Esophagus muscularis mucosa (tissue), 4 donors: Measurements from ENCODE around the gene SPSB3. TPM values are rescaled to one million over a fixed set of nuclear protein-coding genes. Genes with fewer than 3 reads are reported as not detected.

Source experiments
- DNase-seq: peaks from one replicate; pipeline ENCODE4 v3.0.0-alpha.2; 2017; ENCODE audit errors: extremely low spot score
- H3K27ac ChIP-seq, 4 donors: fragments of 200-600 bp; sonication (generic); replicated peaks in 1 of 4; 1 replicate in 3 of 4; 2 replicates in 1 of 4; pipeline ENCODE4 v1.5.1; 2016 to 2019; ENCODE audit warnings: mild to moderate bottlenecking in 1 of 4
- H3K27me3 ChIP-seq, 4 donors: fragments of 200-600 bp; sonication (generic); one replicate each; pipeline versions ENCODE4 v1.5.1 to v1.6.0; 2016 to 2019
- H3K36me3 ChIP-seq, 4 donors: fragments of 200-600 bp; sonication (generic); one replicate each; pipeline ENCODE4 v1.5.1; 2016 to 2019
- H3K4me1 ChIP-seq, 4 donors: fragments of 200-600 bp; sonication (generic); one replicate each; pipeline ENCODE4 v1.5.1; 2016 to 2019
- H3K4me3 ChIP-seq, 4 donors: fragments of 200-600 bp; sonication (generic); 1 replicate in 2 of 4; 2 replicates in 2 of 4; pipeline ENCODE4 v1.5.1; 2016 to 2019; ENCODE audit warnings: mild to moderate bottlenecking in 4 of 4, moderate library complexity in 1 of 4
- H3K9me3 ChIP-seq, 4 donors: fragments of 200-600 bp; sonication (generic); 1 replicate in 3 of 4; 2 replicates in 1 of 4; pipeline ENCODE4 v1.5.1; 2016 to 2019
- CTCF ChIP-seq, 3 experiments: fragments of 200-600 bp in 2 of 3; fragments of 450-650 bp in 1 of 3; sonication (generic) in 2 of 3; IDR thresholded peaks; one replicate each; pipeline ENCODE4 v1.5.1; 2017 to 2019; ENCODE audit warnings: antibody characterized with exemption in 3 of 3, mild to moderate bottlenecking in 2 of 3, moderate library complexity in 1 of 3
- EP300 ChIP-seq: sonication (generic); formaldehyde crosslinking; IDR thresholded peaks from one replicate; pipeline ENCODE4 v1.6.1; 2017; ENCODE audit warnings: antibody characterized with exemption
- POLR2A ChIP-seq: fragments of 450-650 bp; IDR thresholded peaks from one replicate; pipeline ENCODE4 v1.6.1; 2017; ENCODE audit warnings: antibody characterized with exemption, moderate library complexity, mild to moderate bottlenecking, low read depth
- POLR2AphosphoS5 ChIP-seq, 2 donors: sonication (generic); formaldehyde crosslinking; IDR thresholded peaks; one replicate each; pipeline ENCODE4 v1.6.1; 2017; ENCODE audit warnings: antibody characterized with exemption in 2 of 2
- WGBS: methylation state at CpG from one replicate; pipeline ENCODE4 v1.1.5; 2018; 5-methylcytosine and 5-hydroxymethylcytosine counted together
- intact Hi-C: fragments of 100-400 bp; cut with DNase I; formaldehyde crosslinking; loops from one replicate; pipeline ENCODE4 v1.15.1; 2023
- total RNA-seq, 4 donors: library from RNA; depleted of rRNA; stranded (reverse); fragments of >200 nt; gene quantifications; one replicate each; pipeline versions ENCODE4 v1.1.0 to v1.2.1, GENCODE V29; 2016

Gene SPSB3
- total RNA-seq, 4 donors from 2014 or later, result 69.1 to 101 (median 78.6) TPM

- Histone ChIP-seq H3K4me1 (peaks cover 36 to 64% (median 55%) of the 10 kb centered on the region in 4 donors), H3K4me3 (no peak overlapping the region), H3K27ac (no peak overlapping the region), H3K9me3 (no peaks in the 10 kb centered on the region), H3K36me3 (peaks cover 20 to 62% (median 60%) of the 10 kb centered on the region in 4 donors), H3K27me3 (no peaks in the 10 kb centered on the region)
- no peak for TF ChIP-seq EP300
- no peak for TF ChIP-seq CTCF (IDR thresholded peaks at IDR 0.05)
- TF ChIP-seq POLR2A, result no peak
- TF ChIP-seq POLR2AphosphoS5 (IDR thresholded peaks at IDR 0.05), result no peak
- no peak for DNase-seq
- 75% methylated on average over 5 of the region's 28 CpGs for WGBS
- intact Hi-C loops, result no loop called here
Measured at GRCh38 chr16:1775846-1776671, 6.3 kb downstream of the SPSB3 start.

GRCh38 chr16:1775006-1775845 is 7.1 kb downstream of the SPSB3 start:
- Histone ChIP-seq H3K27ac (peak overlapping the region in 1 of 4 donors; percentile 95), H3K27me3 (no peaks in the 10 kb centered on the region), H3K36me3 (peaks cover 20 to 53% (median 52%) of the 10 kb centered on the region in 4 donors), H3K9me3 (no peaks in the 10 kb centered on the region), H3K4me1 (peaks cover 35 to 62% (median 54%) of the 10 kb centered on the region in 4 donors), H3K4me3 (no peak overlapping the region)
- TF ChIP-seq POLR2AphosphoS5 (IDR thresholded peaks at IDR 0.05) (no peak), EP300 (no peak), POLR2A (no peak), CTCF (IDR thresholded peaks at IDR 0.05) (no peak)
- intact Hi-C loops, result no loop called here
- no peak for DNase-seq
- WGBS, result 86% methylated on average over 12 of the region's 30 CpGs

GRCh38 chr16:1774448-1774780 is 8.0 kb downstream of the SPSB3 start:
- WGBS, result 97% methylated on average over 5 of the region's 7 CpGs
- TF ChIP-seq CTCF (IDR thresholded peaks at IDR 0.05), result no peak
- TF ChIP-seq EP300, result no peak
- TF ChIP-seq POLR2A, result no peak
- no peak for TF ChIP-seq POLR2AphosphoS5 (IDR thresholded peaks at IDR 0.05)
- no peak for DNase-seq
- H3K4me3 ChIP-seq, result peak overlapping the region; percentile 72 to 100 (median 88)
- peak overlapping the region; percentile 87 to 95 (median 90) for H3K27ac ChIP-seq
- H3K27me3 ChIP-seq, result no peaks in the 10 kb centered on the region
- peaks cover 20 to 51% (median 49%) of the 10 kb centered on the region in 4 donors for H3K36me3 ChIP-seq
- H3K4me1 ChIP-seq, result peaks cover 36 to 62% (median 54%) of the 10 kb centered on the region in 4 donors
- H3K9me3 ChIP-seq, result no peaks in the 10 kb centered on the region
- intact Hi-C loops, result loop anchor here (5.0 kb wide), 2 partner anchors 67 to 162 kb away; partner anchors contain the start of genes CRAMP1, IFT140 and MAPK8IP3

- Histone ChIP-seq H3K27ac (peak overlapping the region; percentile 87 to 95 (median 90)), H3K4me1 (peaks cover 36 to 64% (median 55%) of the 10 kb centered on the region in 4 donors)
- intact Hi-C loops, result loop anchor here (1.0 to 5.0 kb wide), 4 partner anchors 8 to 162 kb away; partner anchors contain the start of genes CRAMP1, HAGH, IFT140 and MAPK8IP3
Measured at GRCh38 chr16:1773703-1774447, 8.5 kb downstream of the SPSB3 start.

More at GRCh38 chr16:1773703-1774447, 8.5 kb downstream of the SPSB3 start:
- H3K27me3 ChIP-seq, result no peaks in the 10 kb centered on the region
- under 1% methylated on average over 27 of the region's 45 CpGs for WGBS
- H3K4me3 ChIP-seq, result peak overlapping the region; percentile 72 to 100 (median 88)
- H3K36me3 ChIP-seq, result peaks cover 22 to 51% (median 48%) of the 10 kb centered on the region in 4 donors
- DNase-seq, result no peak
- H3K9me3 ChIP-seq, result no peaks in the 10 kb centered on the region
- no peak for TF ChIP-seq CTCF (IDR thresholded peaks at IDR 0.05)
- TF ChIP-seq POLR2AphosphoS5 (IDR thresholded peaks at IDR 0.05), result no peak
- no peak for TF ChIP-seq EP300
- TF ChIP-seq POLR2A, result no peak
